Erythroblast (primary cell): ENCODE results near the gene NKD1.

Experiments used
- GATA1 ChIP-seq: IDR thresholded peaks from 2 replicates; pipeline ENCODE4 v1.6.1; 2011; ENCODE audit warnings: low read depth, mild to moderate bottlenecking, control low read depth, low read length, moderate library complexity
- POLR2A ChIP-seq: IDR thresholded peaks from 2 replicates; pipeline ENCODE4 v1.6.1; 2011; ENCODE audit warnings: mild to moderate bottlenecking, low read length

DNA sequence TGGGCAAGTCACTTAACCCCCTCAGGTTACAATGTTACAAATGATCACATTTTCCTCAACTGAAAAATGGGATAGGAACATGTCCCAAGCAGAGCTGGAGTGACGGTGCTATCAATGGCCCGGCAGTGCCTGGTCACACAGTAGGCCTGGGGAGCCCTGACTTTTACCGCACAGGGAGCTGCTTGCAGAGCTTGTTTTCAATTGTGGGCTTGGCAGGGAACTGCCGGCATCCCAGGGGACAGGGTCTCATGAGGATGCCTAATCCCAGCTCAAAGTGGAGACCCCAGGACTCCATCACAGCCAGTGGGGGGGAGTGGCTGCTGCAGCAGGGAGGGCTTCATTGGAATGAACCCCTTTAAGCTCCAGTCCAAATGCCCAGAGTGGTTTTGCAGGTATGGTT lies 121.5 kb downstream of the NKD1 start:
- no peak for TF ChIP-seq POLR2A
- no peak for TF ChIP-seq GATA1
